HG02642 (cell line): ENCODE results near the gene STAT1.
"Not testable (repeated sequence)": the region's sequence is repeated elsewhere in the genome, so short reads cannot be mapped to it uniquely, and the experiment has no call there.

Source experiments
- ATAC-seq: cut with Tn5 transposase; IDR thresholded peaks from one replicate; pipeline ENCODE4 v1.9.1; 2021; ENCODE audit warnings: mild to moderate bottlenecking; ENCODE audit not compliant: unreplicated experiment, poor library complexity

The STAT1 gene

GRCh38 chr2:191009541-191010374, 4.2 kb downstream of the STAT1 start:
- ATAC-seq: no peak

DNA sequence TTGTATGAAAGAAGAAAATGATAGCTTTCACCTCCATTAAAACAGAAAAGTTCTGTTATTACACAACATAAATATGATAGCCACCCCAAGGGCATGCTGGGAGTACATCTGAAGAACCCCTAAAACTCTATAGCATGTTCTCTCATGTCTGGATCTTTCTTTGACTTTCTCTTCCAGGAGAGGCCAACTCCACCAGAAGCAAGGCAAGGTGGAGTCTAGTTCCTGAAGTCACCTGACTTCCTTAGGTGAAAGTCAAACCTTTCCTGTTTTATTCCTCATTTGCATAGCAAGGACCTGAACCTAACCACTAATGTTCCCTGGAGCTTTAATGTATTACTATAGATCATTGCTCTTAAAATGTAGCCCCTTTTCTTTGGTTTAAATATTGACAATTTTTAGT, 5.7 kb downstream of the STAT1 start:
- ATAC-seq: no peak

DNA sequence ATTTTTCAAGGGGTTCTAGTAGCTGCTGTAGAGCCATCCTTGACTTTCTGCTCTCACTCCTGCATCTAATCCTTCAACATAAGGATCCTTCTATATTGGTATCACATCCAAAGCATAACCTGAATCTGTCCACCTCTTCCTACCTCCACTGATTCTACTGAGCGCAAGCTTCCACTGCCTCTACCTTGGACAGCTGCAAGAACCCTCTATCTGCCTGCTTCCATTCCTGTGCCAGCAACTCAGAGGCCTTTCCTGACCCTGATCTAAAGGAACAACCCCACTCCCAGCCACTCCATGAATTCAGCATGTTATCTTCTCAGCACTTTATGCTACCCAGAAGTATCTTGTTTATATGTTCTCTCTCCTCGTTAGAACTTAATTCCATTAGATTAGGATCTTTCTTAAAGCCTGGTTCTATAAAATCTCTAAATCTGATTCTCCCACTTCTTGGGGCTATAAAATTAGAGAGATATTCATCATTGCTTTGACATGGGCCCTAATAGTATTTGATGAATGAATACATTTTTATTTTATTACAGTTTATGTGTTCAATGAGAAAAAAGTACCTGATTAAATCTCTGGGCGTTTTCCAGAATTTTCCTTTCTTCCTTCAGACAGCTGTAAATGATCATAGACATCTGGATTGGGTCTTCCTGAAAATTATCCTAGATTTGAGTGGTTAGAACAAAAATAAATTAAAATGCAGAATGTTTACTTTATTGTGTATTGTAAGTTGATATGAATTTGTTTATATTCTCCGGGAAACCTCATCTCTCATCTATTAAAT, 6.8 kb downstream of the STAT1 start:
- no peak for ATAC-seq

GRCh38 chr2:191006297-191006696, 7.7 kb downstream of the STAT1 start:
- no peak for ATAC-seq

- ATAC-seq: no peak
Observed at GRCh38 chr2:191003405-191004309, 10.3 kb downstream of the STAT1 start.

GRCh38 chr2:191001624-191002023, 12.3 kb downstream of the STAT1 start:
- ATAC-seq: no peak

DNA sequence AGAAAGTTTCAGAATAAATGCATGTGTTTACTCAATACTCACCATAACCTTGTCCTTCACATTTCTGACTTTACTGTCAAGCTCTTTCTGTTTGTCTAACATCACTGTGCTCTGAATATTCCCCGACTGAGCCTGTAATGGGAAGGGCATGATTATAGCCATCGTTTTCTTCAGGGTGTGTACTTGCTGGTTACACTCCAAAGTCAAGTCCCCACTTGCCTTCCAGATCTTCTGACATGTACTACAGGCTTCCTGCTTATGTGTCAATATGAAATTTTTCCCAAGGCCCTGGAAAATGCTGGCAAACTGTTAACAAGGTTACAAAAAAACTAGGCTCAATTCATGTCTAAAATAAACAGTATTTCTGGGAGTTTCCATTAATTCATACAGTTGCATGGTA, 12.9 kb downstream of the STAT1 start:
- ATAC-seq: no peak

DNA sequence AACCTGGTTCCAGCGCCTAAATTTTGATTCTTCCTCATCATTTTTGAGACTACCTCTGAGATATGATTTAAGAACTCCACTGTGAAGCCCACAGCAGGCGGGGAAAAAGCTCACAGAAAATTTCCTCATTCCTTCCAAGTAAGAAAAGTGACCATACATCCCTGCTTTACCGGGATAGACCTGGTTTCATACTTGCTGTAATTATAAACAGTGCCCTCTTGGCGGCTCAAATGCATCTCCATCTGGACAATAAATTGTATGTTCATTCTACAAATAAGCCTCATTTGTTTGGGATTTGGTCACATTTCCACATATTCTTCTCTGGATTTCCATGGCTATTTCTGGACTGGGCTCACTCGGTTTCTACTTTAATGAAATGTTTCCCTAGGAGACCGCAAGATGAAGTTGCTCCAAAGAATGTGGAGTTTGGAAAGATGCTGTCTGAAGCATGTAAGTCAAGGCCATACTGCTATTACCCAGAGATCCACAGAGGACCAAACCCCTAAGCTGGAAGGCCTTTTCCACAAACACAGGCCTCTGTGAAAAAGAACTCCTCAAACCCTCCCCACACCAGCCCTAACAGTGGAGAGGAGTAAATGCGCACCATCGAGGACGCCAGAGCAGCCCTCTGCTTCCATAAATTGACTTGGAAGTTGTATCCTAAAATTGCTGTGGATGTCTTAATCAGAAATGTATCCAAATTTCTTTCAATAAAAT, 13.9 kb downstream of the STAT1 start:
- no peak for ATAC-seq

DNA sequence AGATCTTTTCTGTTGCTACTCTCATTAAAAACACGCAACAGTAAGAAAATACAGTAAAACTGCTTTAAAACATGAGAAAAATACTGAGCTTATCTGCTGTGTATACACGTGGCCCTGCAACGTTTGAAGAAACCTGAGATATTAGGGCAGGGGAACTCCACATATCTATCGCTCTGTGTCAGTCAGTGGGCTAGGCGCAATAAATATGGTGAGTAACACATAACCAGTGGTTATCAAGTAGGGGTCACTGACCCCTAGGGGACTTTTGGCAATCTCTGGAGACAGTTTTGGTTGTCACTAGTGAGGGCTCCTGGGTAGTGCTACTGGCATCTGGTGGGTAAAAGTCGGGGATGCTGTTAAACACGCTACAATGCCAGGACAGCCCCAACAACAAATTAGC, 14.9 kb downstream of the STAT1 start:
- no peak for ATAC-seq

DNA sequence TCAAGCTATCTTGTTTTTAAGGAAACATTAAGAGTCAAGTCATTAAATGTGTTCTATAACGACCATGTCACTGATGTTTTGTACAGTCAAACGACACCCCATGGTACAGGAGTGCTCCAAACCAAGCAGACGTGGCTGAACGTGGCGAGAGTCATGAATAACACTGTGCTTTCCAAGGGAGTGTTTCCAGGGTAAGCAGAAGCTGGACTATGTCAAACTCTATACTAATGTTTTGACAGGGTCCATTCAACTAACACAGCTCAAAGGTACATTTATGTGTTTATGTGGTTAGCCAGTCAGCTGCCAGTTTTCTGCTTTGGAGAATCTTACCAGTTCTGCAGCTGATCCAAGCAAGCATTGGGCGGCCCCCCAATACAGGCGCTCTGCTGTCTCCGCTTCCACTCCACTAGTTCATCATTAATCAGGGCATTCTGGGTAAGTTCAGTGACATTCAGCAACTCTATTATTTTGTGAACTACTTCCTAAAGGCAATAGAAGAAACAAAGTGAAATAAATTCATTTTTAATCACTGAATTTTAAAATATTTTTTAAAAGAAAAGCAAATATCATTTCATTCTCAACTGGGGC, 16.4 kb downstream of the STAT1 start:
- no peak for ATAC-seq

- no peak for ATAC-seq
Observed at GRCh38 chr2:190996947-190997346, 17.0 kb downstream of the STAT1 start.

DNA sequence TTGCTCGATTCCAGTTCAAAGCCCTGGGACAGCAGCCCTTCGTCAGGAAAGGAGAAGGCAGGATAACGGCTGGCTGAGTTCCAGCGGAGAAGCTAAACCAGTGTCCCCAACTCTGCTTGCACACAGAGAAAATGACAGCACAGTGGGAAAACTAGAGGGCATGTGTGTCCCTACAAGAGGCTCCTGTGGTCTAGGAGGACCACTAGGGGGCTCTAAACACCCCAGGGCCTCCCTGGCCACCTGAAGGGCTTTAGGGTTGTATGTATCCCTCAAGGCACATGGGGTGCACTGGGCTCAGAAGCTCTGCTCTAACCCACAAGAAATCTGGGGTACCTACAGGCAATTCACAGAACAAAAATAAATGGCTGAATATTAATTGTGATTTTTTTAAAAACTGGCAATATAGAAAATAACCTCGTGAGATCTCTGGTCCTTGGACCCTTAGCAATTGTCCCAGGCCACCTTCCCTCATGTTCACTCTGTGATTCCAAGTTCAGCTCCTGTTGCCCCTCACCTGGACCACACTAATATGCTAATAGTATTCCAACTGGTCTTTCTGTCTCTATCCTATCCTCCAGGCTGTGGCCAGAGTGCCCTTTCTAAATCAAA, 17.5 kb downstream of the STAT1 start:
- ATAC-seq: no peak

GRCh38 chr2:190995315-190995714, 18.7 kb downstream of the STAT1 start:
- ATAC-seq: not testable (repeated sequence)

GRCh38 chr2:190994148-190994547, 19.8 kb downstream of the STAT1 start:
- no peak for ATAC-seq

DNA sequence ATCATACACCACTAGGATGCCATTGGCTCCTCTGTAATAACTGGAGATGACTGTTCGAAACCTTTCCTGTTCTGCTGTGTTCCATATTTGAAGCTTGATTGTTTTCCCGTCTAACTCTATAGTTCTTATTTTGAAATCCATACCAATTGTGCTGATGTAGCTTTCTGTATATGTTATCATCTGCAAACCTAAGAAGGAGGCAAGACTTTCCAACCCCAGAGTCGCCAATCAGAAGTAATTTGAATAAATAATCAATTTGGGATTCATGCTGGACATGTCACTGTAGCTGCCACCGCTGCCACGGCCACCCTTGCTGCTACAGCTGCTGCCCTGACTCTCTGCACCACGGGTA, 20.7 kb downstream of the STAT1 start:
- no peak for ATAC-seq

DNA sequence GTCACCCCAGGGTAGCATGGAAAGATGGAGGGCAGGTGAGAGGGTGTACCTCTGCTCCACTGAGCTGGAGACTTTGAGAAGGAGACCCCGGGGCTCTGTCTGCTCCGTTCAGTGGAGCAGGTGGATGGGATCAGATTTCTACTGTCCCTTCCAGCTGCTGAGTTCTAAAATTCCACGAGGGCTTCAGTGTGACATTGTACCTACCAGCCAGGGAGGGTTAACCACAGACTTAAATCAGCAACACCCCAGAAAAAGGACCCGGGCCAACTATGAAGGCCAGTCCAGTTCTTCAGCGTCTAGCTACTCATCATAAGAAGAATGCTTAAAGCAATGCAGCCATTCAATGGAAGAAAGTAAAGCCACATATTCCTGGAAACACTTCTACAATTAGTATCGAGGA, 23.8 kb downstream of the STAT1 start:
- no peak for ATAC-seq

DNA sequence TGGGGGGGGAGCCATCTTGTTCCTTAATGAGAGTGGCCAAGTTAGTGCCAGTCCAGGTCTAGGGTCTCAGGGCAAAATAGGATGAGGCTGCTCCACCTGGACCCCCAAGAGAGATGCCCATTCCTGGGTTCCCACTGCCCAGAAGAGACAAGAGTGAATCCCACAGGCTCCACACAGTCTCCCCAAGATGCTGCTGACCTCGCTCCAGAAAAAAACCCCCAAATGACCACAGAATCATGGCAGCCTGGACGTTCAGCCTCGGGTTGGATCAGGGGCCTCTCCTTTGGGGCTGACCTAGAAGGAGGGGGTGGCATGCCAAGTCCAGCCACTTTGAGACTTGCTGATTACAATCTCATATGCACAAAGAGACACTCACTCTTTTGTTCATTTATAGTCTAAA, 25.1 kb downstream of the STAT1 start:
- ATAC-seq: no peak

DNA sequence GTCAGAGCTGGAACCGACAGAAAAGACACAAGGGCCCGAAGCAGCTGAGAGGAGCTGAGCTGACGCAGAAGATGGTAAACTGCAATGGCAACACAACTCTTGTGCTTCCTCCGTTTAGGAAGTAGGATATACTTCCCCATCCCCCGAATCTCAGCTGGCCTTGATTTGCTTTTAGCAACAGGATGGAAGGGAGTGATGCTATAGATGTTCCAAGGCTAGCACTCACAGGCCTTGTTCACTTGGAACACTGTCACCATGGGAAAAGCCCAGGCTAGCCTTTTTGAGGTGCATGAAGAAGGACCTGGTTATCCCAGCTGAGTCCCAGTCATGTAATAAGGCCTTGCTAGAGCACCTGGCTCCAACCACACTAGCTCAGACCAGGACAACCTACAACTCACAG, 26.0 kb downstream of the STAT1 start:
- no peak for ATAC-seq

- no peak for ATAC-seq
Observed at GRCh38 chr2:190987116-190987515, 26.9 kb downstream of the STAT1 start.
